Osteocyte (in vitro differentiated cells): ENCODE data around the gene M6PR. TPM values are rescaled to one million over a fixed set of nuclear protein-coding genes. Genes with fewer than 3 reads are reported as not detected.
"Not testable (repeated sequence)": the region's sequence is repeated elsewhere in the genome, so short reads cannot be mapped to it uniquely, and the experiment has no call there.

Experiments
- DNase-seq: peaks from one replicate; pipeline ENCODE4 v3.0.0; 2021; ENCODE audit warnings: mixed read lengths; ENCODE audit not compliant: unreplicated experiment; ENCODE audit errors: extremely low spot score
- H3K27ac Mint-ChIP-seq: one replicate; pipeline ENCODE4 v1.8.0; 2021; ENCODE audit warnings: mild to moderate bottlenecking, mixed read lengths; ENCODE audit not compliant: unreplicated experiment
- H3K27me3 Mint-ChIP-seq: one replicate; pipeline ENCODE4 v1.8.0; 2021; ENCODE audit warnings: mixed read lengths; ENCODE audit not compliant: unreplicated experiment
- H3K36me3 Mint-ChIP-seq: one replicate; pipeline ENCODE4 v1.8.0; 2021; ENCODE audit warnings: mixed read lengths; ENCODE audit not compliant: unreplicated experiment
- H3K4me1 Mint-ChIP-seq: one replicate; pipeline ENCODE4 v1.8.0; 2021; ENCODE audit warnings: mixed read lengths; ENCODE audit not compliant: unreplicated experiment
- H3K4me3 Mint-ChIP-seq: one replicate; pipeline ENCODE4 v1.8.0; 2021; ENCODE audit warnings: mild to moderate bottlenecking, moderate library complexity, mixed read lengths; ENCODE audit not compliant: unreplicated experiment
- H3K9me3 Mint-ChIP-seq: one replicate; pipeline ENCODE4 v1.8.0; 2021; ENCODE audit warnings: mixed read lengths; ENCODE audit not compliant: unreplicated experiment
- CTCF ChIP-seq: fragments of 200-600 bp; sonication (generic); IDR thresholded peaks from 2 replicates; pipeline ENCODE4 v1.5.0; 2021; ENCODE audit warnings: antibody characterized with exemption, mild to moderate bottlenecking, moderate library complexity
- total RNA-seq: library from RNA; stranded (reverse); gene quantifications from 2 replicates; pipeline ENCODE4 v1.2.1, GENCODE V29; 2021

Gene M6PR
- total RNA-seq, 1 donor from 2014 or later = 126 TPM

- Mint-ChIP-seq H3K4me3 (no peak overlapping the region), H3K27ac (no peak overlapping the region), H3K27me3 (peaks cover 7% of the 10 kb centered on the region), H3K9me3 (no peaks in the 10 kb centered on the region), H3K4me1 (no peaks in the 10 kb centered on the region), H3K36me3 (no peaks in the 10 kb centered on the region)
- DNase-seq = no peak
- no peak for TF ChIP-seq CTCF
These were observed 44.8 kb downstream of the M6PR start for GRCh38 chr12:8904665-8905064.

GRCh38 chr12:8903646-8904045, 45.8 kb downstream of the M6PR start:
- Mint-ChIP-seq H3K4me3 (no peak overlapping the region), H3K9me3 (no peaks in the 10 kb centered on the region), H3K27ac (no peak overlapping the region), H3K4me1 (no peaks in the 10 kb centered on the region), H3K27me3 (peaks cover 10% of the 10 kb centered on the region), H3K36me3 (no peaks in the 10 kb centered on the region)
- DNase-seq = no peak
- no peak for TF ChIP-seq CTCF

DNA sequence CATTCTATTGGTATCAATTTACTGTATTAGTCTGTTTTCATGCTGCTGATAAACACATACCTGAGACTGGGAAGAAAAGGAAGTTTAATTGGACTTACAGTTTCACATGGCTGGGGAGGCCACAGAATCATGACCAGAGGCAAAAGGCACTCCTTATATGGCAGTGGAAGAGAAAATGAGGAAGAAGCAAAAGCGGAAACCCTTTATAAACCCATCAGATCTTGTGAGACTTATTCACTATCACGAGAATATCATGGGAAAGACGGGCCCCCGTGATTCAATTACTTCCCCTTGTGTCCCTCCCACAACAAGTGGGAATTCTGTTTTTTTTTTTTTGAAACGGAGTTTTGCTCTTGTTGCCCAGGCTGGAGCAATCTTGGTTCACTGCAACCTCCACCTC, 46.7 kb downstream of the M6PR start:
- H3K27me3 Mint-ChIP-seq = peaks cover 10% of the 10 kb centered on the region
- not testable (repeated sequence) for H3K9me3 Mint-ChIP-seq, H3K4me3 Mint-ChIP-seq

DNA sequence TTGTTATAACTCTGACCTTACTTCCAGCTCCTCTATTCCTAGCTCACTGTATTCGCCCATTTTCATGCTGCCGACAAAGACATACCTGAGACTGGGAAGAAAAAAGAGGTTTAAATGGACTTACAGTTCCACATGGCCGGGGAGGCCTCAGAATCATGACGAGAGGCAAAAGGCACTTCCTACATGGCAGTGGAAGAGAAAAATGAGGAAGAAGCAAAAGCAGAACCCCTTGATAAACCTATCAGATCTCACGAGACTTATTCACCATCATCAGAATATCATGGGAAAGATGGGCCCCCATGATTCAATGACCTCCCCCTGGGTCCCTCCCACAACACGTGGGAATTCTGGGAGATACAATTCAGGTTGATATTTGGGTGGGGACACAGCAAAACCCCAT, 49.6 kb downstream of the M6PR start:
- no peak for TF ChIP-seq CTCF
- Mint-ChIP-seq H3K4me3 (no peak overlapping the region), H3K4me1 (no peaks in the 10 kb centered on the region), H3K9me3 (no peaks in the 10 kb centered on the region), H3K27ac (no peak overlapping the region), H3K27me3 (peaks cover 13% of the 10 kb centered on the region), H3K36me3 (no peaks in the 10 kb centered on the region)
- DNase-seq = no peak

More for the DNA sequence above, 46.7 kb downstream of the M6PR start:
- not testable (repeated sequence) for H3K4me1 Mint-ChIP-seq, H3K36me3 Mint-ChIP-seq, H3K27ac Mint-ChIP-seq, DNase-seq

DNA sequence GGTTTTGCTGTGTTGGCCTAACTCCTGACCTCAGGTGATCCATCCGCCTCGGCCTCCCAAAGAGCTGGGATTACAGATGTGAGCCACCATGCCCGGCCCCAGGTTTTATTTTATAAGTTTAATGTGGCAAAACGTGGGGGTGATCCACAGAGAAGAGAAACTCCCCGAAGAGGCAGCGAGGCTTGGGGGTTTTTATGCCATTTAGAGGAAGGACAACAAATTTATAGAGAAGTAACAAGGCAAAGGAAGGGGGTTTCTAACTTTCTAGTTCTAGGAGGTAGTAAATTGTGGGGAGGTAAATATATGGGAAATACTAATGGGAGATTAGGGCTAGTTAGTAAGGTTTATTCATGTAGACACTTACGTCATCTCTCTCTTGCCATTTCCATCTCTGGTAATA, 52.4 kb downstream of the M6PR start:
- DNase-seq = no peak
- H3K27me3 Mint-ChIP-seq = peaks cover 6% of the 10 kb centered on the region
- H3K4me3 Mint-ChIP-seq = no peak overlapping the region
- H3K27ac Mint-ChIP-seq = no peak overlapping the region
- no peak for TF ChIP-seq CTCF
- no peaks in the 10 kb centered on the region for H3K9me3 Mint-ChIP-seq
- no peaks in the 10 kb centered on the region for H3K4me1 Mint-ChIP-seq
- no peaks in the 10 kb centered on the region for H3K36me3 Mint-ChIP-seq

- TF ChIP-seq CTCF = no peak
- DNase-seq = no peak
- Mint-ChIP-seq H3K36me3 (no peaks in the 10 kb centered on the region), H3K4me3 (no peak overlapping the region), H3K9me3 (no peaks in the 10 kb centered on the region), H3K27me3 (peaks cover 6% of the 10 kb centered on the region), H3K27ac (no peak overlapping the region), H3K4me1 (peaks cover 2% of the 10 kb centered on the region)
These were observed 54.5 kb downstream of the M6PR start for GRCh38 chr12:8894986-8895385.
